PC-3 (cell line): ENCODE data around the gene FAM20B. TPM values are rescaled to one million over a fixed set of nuclear protein-coding genes. Genes with fewer than 3 reads are reported as not detected.

Source experiments
- ATAC-seq: fragments of 200-7000 bp; cut with Tn5 transposase; 2 replicates; pipeline ENCODE4 v1.9.1; 2020; ENCODE audit warnings: mild to moderate bottlenecking, moderate library complexity
- BruUV-seq: library from RNA; stranded (reverse); fragments of 400-500 nt; replicated peaks from 2 replicates; lab custom pipeline; 2021; lab: Mats Ljungman, UMichigan
- CTCF ChIA-PET: fragments of 300-600 bp; sonication (Branson Sonifier 250); formaldehyde crosslinking; loops from one replicate; lab custom pipeline; 2022; ENCODE audit warnings: antibody characterized with exemption; lab: Charles Lee
- POLR2A ChIA-PET: fragments of 300-600 bp; sonication (Branson Sonifier 250); formaldehyde crosslinking; loops from one replicate; lab custom pipeline; 2022; ENCODE audit warnings: antibody characterized with exemption; ENCODE audit not compliant: unreplicated experiment; lab: Charles Lee
- DNase-seq: peaks from one replicate; pipeline ENCODE4 v3.0.0-alpha.2; 2015
- H2AFZ ChIP-seq: fragments of 300-600 bp; sonication (generic); 2 replicates; pipeline ENCODE4 v1.6.0; 2016; ENCODE audit warnings: antibody characterized with exemption, low read length
- H3F3A ChIP-seq: fragments of 300-600 bp; sonication (generic); one replicate; pipeline ENCODE4 v1.6.0; 2017; ENCODE audit warnings: antibody characterized with exemption, low read length, control low read depth, mild to moderate bottlenecking; ENCODE audit not compliant: unreplicated experiment
- H3K27ac ChIP-seq: fragments of 300-600 bp; sonication (generic); 2 replicates; pipeline ENCODE4 v1.5.1; 2016; ENCODE audit warnings: mild to moderate bottlenecking, low read length
- H3K27me3 ChIP-seq: fragments of 300-600 bp; sonication (generic); 2 replicates; pipeline ENCODE4 v1.6.1; 2016; ENCODE audit warnings: low read length, mixed read lengths
- H3K36me3 ChIP-seq: fragments of 300-600 bp; sonication (generic); 2 replicates; pipeline ENCODE4 v1.6.1; 2016; ENCODE audit warnings: low read depth, mixed run types, low read length, mixed read lengths
- H3K4me1 ChIP-seq: fragments of 300-600 bp; sonication (generic); 2 replicates; pipeline ENCODE4 v1.5.1; 2016; ENCODE audit warnings: low read length; ENCODE audit not compliant: insufficient read depth
- H3K4me2 ChIP-seq: fragments of 300-600 bp; sonication (generic); 2 replicates; pipeline ENCODE4 v1.6.0; 2016; ENCODE audit warnings: low read length
- H3K4me3 ChIP-seq: fragments of 300-600 bp; sonication (generic); 2 replicates; pipeline ENCODE4 v1.5.1; 2016; ENCODE audit warnings: mild to moderate bottlenecking, low read length, mixed read lengths
- H3K79me2 ChIP-seq: fragments of 300-600 bp; sonication (generic); 2 replicates; pipeline ENCODE4 v1.6.1; 2017; ENCODE audit warnings: low read length, mixed read lengths
- H3K9ac ChIP-seq: fragments of 300-600 bp; sonication (generic); 2 replicates; pipeline ENCODE4 v1.6.0; 2016; ENCODE audit warnings: mild to moderate bottlenecking, low read length
- H3K9me2 ChIP-seq: fragments of 300-600 bp; sonication (generic); replicated peaks from 2 replicates; pipeline ENCODE4 v1.6.1; 2016; ENCODE audit warnings: mixed run types, low read length, mixed read lengths
- H3K9me3 ChIP-seq: fragments of 300-600 bp; sonication (generic); 2 replicates; pipeline ENCODE4 v1.6.1; 2016; ENCODE audit warnings: low read length, mixed read lengths
- H4K20me1 ChIP-seq: fragments of 300-600 bp; sonication (generic); 2 replicates; pipeline ENCODE4 v1.6.1; 2016; ENCODE audit warnings: low read length, mixed read lengths
- CTCF ChIP-seq: fragments of 300-600 bp; sonication (generic); conservative IDR thresholded peaks from 2 replicates; pipeline ENCODE4 v1.5.1; 2017; ENCODE audit warnings: antibody characterized with exemption, low read depth, mild to moderate bottlenecking, low read length
- EZH2 ChIP-seq: fragments of 300-600 bp; sonication (generic); IDR thresholded peaks from one replicate; pipeline ENCODE4 v1.6.1; 2017; ENCODE audit warnings: antibody characterized with exemption, mild to moderate bottlenecking, low read length; ENCODE audit not compliant: unreplicated experiment
- EZH2phosphoT487 ChIP-seq: fragments of 300-600 bp; sonication (generic); IDR thresholded peaks from 2 replicates; pipeline ENCODE4 v1.6.1; 2018; ENCODE audit warnings: mild to moderate bottlenecking, antibody characterized with exemption, low read length, borderline replicate concordance
- intact Hi-C: fragments of 100-400 bp; cut with micrococcal nuclease; formaldehyde crosslinking; loops from 2 replicates; pipeline ENCODE4 v1.9.0; 2023
- total RNA-seq: library from RNA; depleted of rRNA; stranded (reverse); fragments of >200 nt; gene quantifications from 2 replicates; pipeline ENCODE4 v1.2.3, GENCODE V29; 2014; rRNA removed

The FAM20B gene
- total RNA-seq, 1 experiment from 2014 or later: 21.1 TPM

GRCh38 chr1:179121159-179121938 is 95.7 kb downstream of the FAM20B start:
- Histone ChIP-seq H3F3A (no peaks in the 10 kb centered on the region), H3K4me1 (peaks cover 23% of the 10 kb centered on the region), H3K9me2 (no peaks in the 10 kb centered on the region), H3K9ac (no peak overlapping the region), H3K4me3 (no peak overlapping the region), H2AFZ (no peak overlapping the region), H3K36me3 (peaks cover 43% of the 10 kb centered on the region), H3K9me3 (no peaks in the 10 kb centered on the region), H3K27ac (0 out of 2 replicates have a peak overlapping the region, but pooled peaks have one; percentile 27), H3K4me2 (no peak overlapping the region), H3K79me2 (peaks cover 35% of the 10 kb centered on the region), H3K27me3 (no peaks in the 10 kb centered on the region), H4K20me1 (no peaks in the 10 kb centered on the region)
- TF ChIP-seq CTCF (peak; percentile 73), EZH2phosphoT487 (no peak), EZH2 (no peak)
- BruUV-seq: no TSS peak
- intact Hi-C loops: loop anchor here (1.0 to 2.0 kb wide), 2 partner anchors 43 to 73 kb away; no protein-coding TSS in a partner anchor
- ATAC-seq: peak; percentile 12; the same call in 1 of the 2 replicates
- ChIA-PET CTCF (interaction anchor here (0.6 to 2.0 kb wide), 3 partner anchors 40 to 172 kb away, joined by 4 to 11 read pairs (median 6); partner anchors contain the start of gene SOAT1), POLR2A (no interaction called here)
- DNase-seq: peak; percentile 68

GRCh38 chr1:179124873-179125272 is 99.2 kb downstream of the FAM20B start:
- ATAC-seq (peak; percentile 83), DNase-seq (peak; percentile 89)
- Histone ChIP-seq H3K27me3 (no peaks in the 10 kb centered on the region), H3F3A (no peaks in the 10 kb centered on the region), H3K4me1 (peaks cover 58% of the 10 kb centered on the region), H3K4me3 (no peak overlapping the region), H3K79me2 (peaks cover 54% of the 10 kb centered on the region), H3K9me3 (no peaks in the 10 kb centered on the region), H3K4me2 (peak overlapping the region; percentile 56), H3K9me2 (no peaks in the 10 kb centered on the region), H3K27ac (peak overlapping the region; percentile 86), H2AFZ (no peak overlapping the region), H4K20me1 (no peaks in the 10 kb centered on the region), H3K9ac (peak overlapping the region; percentile 31), H3K36me3 (peaks cover 20% of the 10 kb centered on the region)
- BruUV-seq: no TSS peak
- intact Hi-C loops: loop anchor here (1.0 to 5.0 kb wide), 2 partner anchors 18 to 167 kb away; partner anchors contain the start of gene SOAT1
- TF ChIP-seq EZH2: no peak
- TF ChIP-seq CTCF: no peak
- TF ChIP-seq EZH2phosphoT487: no peak
- POLR2A ChIA-PET: no interaction called here
- CTCF ChIA-PET: no interaction called here

Other genes starting within 250 kb of the FAM20B start
- not detected in 2 replicates for gene ANGPTL1, start 154.8 kb upstream of the FAM20B start, total RNA-seq
- 70.8 and 95.5 TPM in 2 replicates for gene TOR3A, start 56.2 kb downstream of the FAM20B start, total RNA-seq
- 15.9 and 19.2 TPM in 2 replicates for gene ABL2, start 203.8 kb downstream of the FAM20B start, total RNA-seq